Sigmoid colon (tissue), 7 donors: ENCODE data around the gene PTGIS. TPM values are rescaled to one million over a fixed set of nuclear protein-coding genes. Genes with fewer than 3 reads are reported as not detected.

ENCODE experiments used
- DNase-seq: peaks from one replicate; pipeline ENCODE4 v3.0.0-alpha.2; 2019
- H3K27ac ChIP-seq, 4 donors: fragments of 200-600 bp; sonication (generic); one replicate each; pipeline ENCODE4 v1.5.1; 2016 to 2019; ENCODE audit warnings: mild to moderate bottlenecking in 1 of 4
- H3K27me3 ChIP-seq, 3 donors: fragments of 200-600 bp; sonication (generic); one replicate each; pipeline ENCODE4 v1.5.1; 2019; ENCODE audit warnings: mild to moderate bottlenecking in 1 of 3
- H3K36me3 ChIP-seq, 4 donors: fragments of 200-600 bp; sonication (generic); one replicate each; pipeline ENCODE4 v1.5.1; 2016 to 2019
- H3K4me1 ChIP-seq, 4 donors: fragments of 200-600 bp; sonication (generic); one replicate each; pipeline ENCODE4 v1.5.1; 2017 to 2019
- H3K4me3 ChIP-seq, 4 donors: fragments of 200-600 bp; sonication (generic); one replicate each; pipeline ENCODE4 v1.5.1; 2017 to 2019; ENCODE audit warnings: mild to moderate bottlenecking in 2 of 4, moderate library complexity in 1 of 4
- H3K9me3 ChIP-seq, 4 donors: fragments of 200-600 bp in 3 of 4; sonication (generic) in 3 of 4; one replicate each; pipeline versions ENCODE4 v1.5.1 to v1.6.1; 2013 to 2019
- EP300 ChIP-seq, 4 donors: sonication (generic); formaldehyde crosslinking; IDR thresholded peaks; one replicate each; pipeline ENCODE4 v1.6.1; 2017; ENCODE audit warnings: antibody characterized with exemption in 4 of 4
- POLR2A ChIP-seq, 2 donors: fragments of 450-650 bp; IDR thresholded peaks; one replicate each; pipeline ENCODE4 v1.6.1; 2016; ENCODE audit warnings: antibody characterized with exemption in 2 of 2, mild to moderate bottlenecking in 2 of 2, moderate library complexity in 2 of 2
- POLR2AphosphoS5 ChIP-seq, 4 donors: sonication (generic); formaldehyde crosslinking; IDR thresholded peaks; one replicate each; pipeline ENCODE4 v1.6.1; 2017; ENCODE audit warnings: antibody characterized with exemption in 4 of 4
- WGBS, 2 donors: extraction: QIAGEN DNeasy Blood & Tissue Kit; methylation state at CpG; one replicate each; pipeline ENCODE4 v1.1.7; 2013; 5-methylcytosine and 5-hydroxymethylcytosine counted together
- intact Hi-C: fragments of 100-400 bp; cut with DNase I; formaldehyde crosslinking; loops from one replicate; pipeline ENCODE4 v1.15.1; 2023
- polyA plus RNA-seq, 3 donors: library from polyadenylated mRNA; stranded (reverse); fragments of 200-250 nt; gene quantifications; one replicate each; pipeline ENCODE4 v1.2.3, GENCODE V29; 2013
- total RNA-seq, 4 donors: library from RNA; depleted of rRNA; stranded (reverse); fragments of >200 nt; gene quantifications; one replicate each; pipeline ENCODE4 v1.1.0, GENCODE V29; 2016
- TF ChIP-seq, protein P1 (sequence below), 4 experiments: fragments of 450-650 bp in 3 of 4; fragments of 200-600 bp in 1 of 4; IDR thresholded peaks; one replicate each; pipeline ENCODE4 v1.5.1; 2016 to 2019; ENCODE audit warnings: antibody characterized with exemption in 4 of 4, mild to moderate bottlenecking in 3 of 4, moderate library complexity in 2 of 4
- donor health status: healthy with polysubstance abuse.
- donor health status: Bipolar disorder and iron deficiency.
- donor health status: healthy.

The PTGIS gene
- total and polyA plus RNA-seq, 7 donors = 0.46 to 241 (median 55.3) TPM

DNA sequence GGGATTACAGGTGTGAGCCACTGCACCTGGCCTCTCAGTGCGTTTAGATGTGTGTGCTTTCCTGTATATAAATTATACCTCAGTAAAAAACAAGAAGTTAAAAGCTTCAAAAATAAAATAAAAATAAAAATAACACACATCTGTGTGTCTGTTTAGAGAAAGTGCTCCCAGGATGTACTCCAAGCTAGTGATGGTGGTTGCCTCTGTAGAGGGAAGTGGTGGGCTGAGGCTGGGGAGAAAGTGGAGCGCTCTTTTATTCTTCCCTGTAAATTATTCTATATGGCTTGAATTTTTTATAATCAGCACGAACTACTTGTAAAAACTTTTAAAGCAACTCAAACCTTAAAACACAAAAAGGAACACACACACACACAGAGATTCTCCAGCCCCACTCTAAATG is 29.0 kb downstream of the PTGIS start:
- Histone ChIP-seq H3K4me3 (no peak overlapping the region), H3K36me3 (peaks cover 0 to 55% (median 6%) of the 10 kb centered on the region in 4 donors), H3K4me1 (peaks cover 0 to 6% (median 0%) of the 10 kb centered on the region in 4 donors), H3K9me3 (no peaks in the 10 kb centered on the region), H3K27me3 (no peaks in the 10 kb centered on the region), H3K27ac (no peak overlapping the region)
- intact Hi-C loops = no loop called here
- no peak for TF ChIP-seq POLR2A (IDR thresholded peaks at IDR 0.05)
- TF ChIP-seq, protein P1, sequence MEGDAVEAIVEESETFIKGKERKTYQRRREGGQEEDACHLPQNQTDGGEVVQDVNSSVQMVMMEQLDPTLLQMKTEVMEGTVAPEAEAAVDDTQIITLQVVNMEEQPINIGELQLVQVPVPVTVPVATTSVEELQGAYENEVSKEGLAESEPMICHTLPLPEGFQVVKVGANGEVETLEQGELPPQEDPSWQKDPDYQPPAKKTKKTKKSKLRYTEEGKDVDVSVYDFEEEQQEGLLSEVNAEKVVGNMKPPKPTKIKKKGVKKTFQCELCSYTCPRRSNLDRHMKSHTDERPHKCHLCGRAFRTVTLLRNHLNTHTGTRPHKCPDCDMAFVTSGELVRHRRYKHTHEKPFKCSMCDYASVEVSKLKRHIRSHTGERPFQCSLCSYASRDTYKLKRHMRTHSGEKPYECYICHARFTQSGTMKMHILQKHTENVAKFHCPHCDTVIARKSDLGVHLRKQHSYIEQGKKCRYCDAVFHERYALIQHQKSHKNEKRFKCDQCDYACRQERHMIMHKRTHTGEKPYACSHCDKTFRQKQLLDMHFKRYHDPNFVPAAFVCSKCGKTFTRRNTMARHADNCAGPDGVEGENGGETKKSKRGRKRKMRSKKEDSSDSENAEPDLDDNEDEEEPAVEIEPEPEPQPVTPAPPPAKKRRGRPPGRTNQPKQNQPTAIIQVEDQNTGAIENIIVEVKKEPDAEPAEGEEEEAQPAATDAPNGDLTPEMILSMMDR (IDR thresholded peaks at IDR 0.05) = no peak
- TF ChIP-seq EP300 (IDR thresholded peaks at IDR 0.05) = no peak
- no peak for TF ChIP-seq POLR2AphosphoS5 (IDR thresholded peaks at IDR 0.05)
- no peak for DNase-seq
- 68 to 87% methylated on average over 3 of the region's 3 CpGs for whole genome bisulfite sequencing, 2 donors

DNA sequence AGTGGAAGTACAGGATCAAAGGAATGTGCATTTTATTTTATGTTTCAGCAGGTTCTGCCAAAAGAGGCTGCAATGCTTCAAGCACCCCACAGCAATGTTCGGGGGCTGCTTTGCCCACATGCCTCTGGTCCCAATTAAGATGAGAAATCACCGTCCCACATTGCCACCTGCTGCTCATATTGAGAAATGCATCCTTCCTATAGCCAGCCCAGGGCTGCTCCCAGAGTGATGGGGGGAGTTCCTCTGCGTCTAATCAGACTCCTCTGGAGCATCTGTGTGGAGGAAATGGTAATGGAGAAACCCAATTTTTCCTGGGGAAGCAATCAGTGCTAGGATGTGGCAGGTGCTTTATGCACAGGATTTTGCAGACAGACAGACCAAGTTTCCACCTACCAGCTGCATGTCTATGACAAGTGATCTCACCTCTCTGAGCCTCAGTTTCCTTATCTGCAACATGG is 33.7 kb downstream of the PTGIS start:
- TF ChIP-seq EP300 (IDR thresholded peaks at IDR 0.05) (no peak), POLR2A (IDR thresholded peaks at IDR 0.05) (no peak), POLR2AphosphoS5 (IDR thresholded peaks at IDR 0.05) (no peak)
- TF ChIP-seq, protein P1 (IDR thresholded peaks at IDR 0.05) = peak; percentile 62 to 85 (median 79)
- WGBS, 2 donors = 2% methylated on average over 3 of the region's 3 CpGs
- intact Hi-C loops = loop anchor here (1.0 to 5.0 kb wide), 3 partner anchors 49 to 287 kb away; no protein-coding TSS in a partner anchor
- no peaks in the 10 kb centered on the region for H3K27me3 ChIP-seq
- H3K4me1 ChIP-seq = no peaks in the 10 kb centered on the region
- no peak overlapping the region for H3K4me3 ChIP-seq
- H3K36me3 ChIP-seq = peaks cover 0 to 54% (median 5%) of the 10 kb centered on the region in 4 donors
- no peaks in the 10 kb centered on the region for H3K9me3 ChIP-seq
- no peak for DNase-seq
- H3K27ac ChIP-seq = no peak overlapping the region

DNA sequence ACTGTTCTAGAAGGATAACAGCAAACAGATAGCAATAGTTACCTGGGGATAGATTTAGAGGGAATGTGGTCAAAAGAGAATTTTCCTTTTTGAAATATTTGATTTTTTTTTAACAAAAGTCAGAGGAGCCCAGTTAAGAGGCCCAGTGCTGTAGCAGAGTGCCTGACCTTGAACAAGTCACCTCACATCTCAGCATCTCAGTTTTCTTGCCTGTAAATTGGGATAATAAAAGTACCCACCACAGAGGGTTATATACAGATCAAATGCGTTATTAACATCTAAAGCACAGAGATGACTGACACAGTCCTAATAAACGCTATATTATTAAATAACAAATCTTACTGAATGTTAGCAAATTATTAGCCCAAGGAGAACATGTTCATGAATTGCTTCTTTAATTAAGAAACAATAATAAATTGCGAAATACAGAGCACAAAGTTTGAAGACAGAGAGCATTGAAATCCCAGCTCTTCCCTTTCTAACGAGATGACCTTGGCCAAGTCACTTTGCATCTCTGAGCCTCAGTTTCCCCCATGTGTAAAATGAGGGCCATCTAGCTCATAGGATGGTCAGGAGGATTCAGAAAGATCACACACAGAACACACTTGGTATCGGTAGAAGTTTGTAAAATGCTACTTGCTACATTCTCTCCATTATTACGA is 35.5 kb downstream of the PTGIS start:
- no peaks in the 10 kb centered on the region for H3K4me1 ChIP-seq
- 72 to 90% methylated on average over 6 of the region's 6 CpGs for WGBS, 2 donors
- H3K36me3 ChIP-seq = peaks cover 0 to 53% (median 4%) of the 10 kb centered on the region in 4 donors
- H3K27me3 ChIP-seq = no peaks in the 10 kb centered on the region
- DNase-seq = no peak
- intact Hi-C loops = loop anchor here (5.0 kb wide), 1 partner anchor 285 kb away; no protein-coding TSS in a partner anchor
- no peak overlapping the region for H3K4me3 ChIP-seq
- no peak overlapping the region for H3K27ac ChIP-seq
- TF ChIP-seq POLR2A (IDR thresholded peaks at IDR 0.05) = no peak
- no peak for TF ChIP-seq EP300 (IDR thresholded peaks at IDR 0.05)
- no peaks in the 10 kb centered on the region for H3K9me3 ChIP-seq

DNA sequence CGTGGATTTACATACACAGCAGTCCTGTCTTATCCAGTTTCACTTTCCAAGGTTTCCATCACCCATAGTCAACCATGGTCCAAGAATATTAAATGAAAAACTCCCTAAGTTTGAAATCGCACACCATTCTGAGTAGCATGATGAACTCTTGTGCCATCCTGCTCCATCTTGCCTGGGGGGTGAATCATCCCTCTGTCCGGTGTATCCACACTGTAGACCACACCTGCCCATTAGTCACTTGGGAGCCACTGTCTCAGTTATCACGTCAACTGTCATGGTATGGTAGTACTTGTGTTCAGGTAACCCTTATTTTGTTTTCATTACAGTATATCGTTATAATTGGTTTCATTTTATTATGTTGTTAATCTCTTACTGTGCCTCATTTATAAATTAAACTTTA is 38.5 kb downstream of the PTGIS start:
- Histone ChIP-seq H3K27ac (no peak overlapping the region), H3K9me3 (no peaks in the 10 kb centered on the region), H3K36me3 (peaks cover 0 to 39% (median 2%) of the 10 kb centered on the region in 4 donors), H3K27me3 (no peaks in the 10 kb centered on the region), H3K4me3 (no peak overlapping the region), H3K4me1 (peaks cover 0 to 3% (median 0%) of the 10 kb centered on the region in 4 donors)
- intact Hi-C loops = no loop called here
- TF ChIP-seq POLR2AphosphoS5 (IDR thresholded peaks at IDR 0.05) (no peak), POLR2A (IDR thresholded peaks at IDR 0.05) (no peak), EP300 (IDR thresholded peaks at IDR 0.05) (no peak)
- TF ChIP-seq, protein P1 (IDR thresholded peaks at IDR 0.05) = no peak
- no peak for DNase-seq
- 63 to 81% methylated on average over 5 of the region's 5 CpGs for WGBS, 2 donors

DNA sequence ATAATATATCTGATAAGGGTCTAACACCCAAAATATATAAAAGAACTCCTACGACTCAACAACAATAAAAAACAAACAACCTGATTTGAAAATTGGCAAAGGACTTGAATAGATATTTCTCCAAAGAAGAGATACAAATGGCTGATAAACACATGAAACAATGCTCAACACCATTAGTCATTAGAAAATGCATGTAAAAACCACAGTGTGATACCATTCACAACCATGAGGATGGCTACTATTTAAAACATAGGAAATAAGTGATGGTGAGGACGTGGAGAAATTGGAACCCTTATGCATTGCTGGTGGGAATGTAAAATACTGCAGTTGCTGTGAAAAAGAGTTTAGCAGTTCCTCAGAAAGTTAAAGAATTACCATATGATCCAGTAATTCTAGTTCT is 41.4 kb downstream of the PTGIS start:
- no peaks in the 10 kb centered on the region for H3K9me3 ChIP-seq
- H3K36me3 ChIP-seq = peaks cover 0 to 46% (median 4%) of the 10 kb centered on the region in 4 donors
- no peak overlapping the region for H3K27ac ChIP-seq
- no peak for DNase-seq
- peaks cover 0 to 3% (median 0%) of the 10 kb centered on the region in 4 donors for H3K4me1 ChIP-seq
- no peak for TF ChIP-seq EP300 (IDR thresholded peaks at IDR 0.05)
- TF ChIP-seq POLR2AphosphoS5 (IDR thresholded peaks at IDR 0.05) = no peak
- TF ChIP-seq POLR2A (IDR thresholded peaks at IDR 0.05) = no peak
- TF ChIP-seq, protein P1 (IDR thresholded peaks at IDR 0.05) = no peak
- H3K27me3 ChIP-seq = no peaks in the 10 kb centered on the region
- WGBS, 2 donors = 55 to 75% methylated on average over 2 of the region's 2 CpGs
- intact Hi-C loops = no loop called here
- H3K4me3 ChIP-seq = no peak overlapping the region
